HEK293T (cell line): ENCODE measurements around the gene MRPS9.

Experiments
- FOXA1 ChIP-seq: fragments of 450-650 bp; IDR thresholded peaks from 2 replicates; pipeline ENCODE4 v1.6.1; 2016; ENCODE audit warnings: mild to moderate bottlenecking
- FOXM1 ChIP-seq: fragments of 450-650 bp; IDR thresholded peaks from 2 replicates; pipeline ENCODE4 v1.6.1; 2017; ENCODE audit warnings: mild to moderate bottlenecking, borderline replicate concordance
- HDGF ChIP-seq: fragments of 450-650 bp; IDR thresholded peaks from 2 replicates; pipeline ENCODE4 v1.6.1; 2017; ENCODE audit warnings: antibody characterized with exemption, borderline replicate concordance
- SP1 ChIP-seq: fragments of 450-650 bp; IDR thresholded peaks from 2 replicates; pipeline ENCODE4 v1.6.1; 2017
- SUZ12 ChIP-seq: fragments of 450-650 bp; IDR thresholded peaks from 2 replicates; pipeline ENCODE4 v1.6.1; 2016; ENCODE audit warnings: mild to moderate bottlenecking
- ZNF384 ChIP-seq: fragments of 450-650 bp; IDR thresholded peaks from 2 replicates; pipeline ENCODE4 v1.6.1; 2016

DNA sequence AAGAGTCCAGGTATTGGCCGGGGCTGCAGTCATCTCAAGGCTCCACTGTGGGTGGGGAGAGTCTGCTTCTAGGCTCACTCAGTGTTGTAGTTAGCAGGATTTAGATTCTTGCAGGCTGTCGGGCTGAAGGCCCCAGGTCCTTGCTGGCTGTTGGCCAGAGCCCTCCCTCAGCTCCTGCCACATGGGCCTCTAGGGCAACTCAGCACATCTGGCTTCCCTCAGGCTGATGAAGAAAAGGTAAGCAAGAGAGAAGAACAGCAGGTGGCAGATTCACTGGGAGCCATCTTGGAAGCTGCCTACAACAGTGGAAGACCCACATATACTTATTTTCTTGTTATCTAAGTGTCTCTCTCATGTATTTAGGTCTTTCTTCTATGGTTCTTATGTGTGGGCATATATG is 4.3 kb downstream of the MRPS9 start:
- no peak for TF ChIP-seq ZNF384
- TF ChIP-seq SP1 = no peak
- TF ChIP-seq HDGF = no peak
- TF ChIP-seq FOXM1 = no peak
- TF ChIP-seq SUZ12 = no peak
- no peak for TF ChIP-seq FOXA1
